NCI-H1105 (cell line): ENCODE data around the gene DIAPH3.
"Not testable (repeated sequence)": the region's sequence is repeated elsewhere in the genome, so short reads cannot be mapped to it uniquely, and the experiment has no call there.

Experiments used
- DNase-seq: peaks from one replicate; lab custom pipeline; 2025; lab: John Stamatoyannopoulos, UW

DIAPH3 gene

GRCh38 chr13:60163478-60164233, at the start of gene DIAPH3:
Gene DIAPH3 (minus strand): TSS chr13:60163928. CDS start chr13:60163766, 162 bp downstream.
- DNase-seq = peak; percentile 99

- DNase-seq = no peak
These were observed 49.6 kb upstream of the DIAPH3 start for GRCh38 chr13:60213236-60213744.

- no peak for DNase-seq
These were observed 47.8 kb upstream of the DIAPH3 start for GRCh38 chr13:60211548-60211947.

DNA sequence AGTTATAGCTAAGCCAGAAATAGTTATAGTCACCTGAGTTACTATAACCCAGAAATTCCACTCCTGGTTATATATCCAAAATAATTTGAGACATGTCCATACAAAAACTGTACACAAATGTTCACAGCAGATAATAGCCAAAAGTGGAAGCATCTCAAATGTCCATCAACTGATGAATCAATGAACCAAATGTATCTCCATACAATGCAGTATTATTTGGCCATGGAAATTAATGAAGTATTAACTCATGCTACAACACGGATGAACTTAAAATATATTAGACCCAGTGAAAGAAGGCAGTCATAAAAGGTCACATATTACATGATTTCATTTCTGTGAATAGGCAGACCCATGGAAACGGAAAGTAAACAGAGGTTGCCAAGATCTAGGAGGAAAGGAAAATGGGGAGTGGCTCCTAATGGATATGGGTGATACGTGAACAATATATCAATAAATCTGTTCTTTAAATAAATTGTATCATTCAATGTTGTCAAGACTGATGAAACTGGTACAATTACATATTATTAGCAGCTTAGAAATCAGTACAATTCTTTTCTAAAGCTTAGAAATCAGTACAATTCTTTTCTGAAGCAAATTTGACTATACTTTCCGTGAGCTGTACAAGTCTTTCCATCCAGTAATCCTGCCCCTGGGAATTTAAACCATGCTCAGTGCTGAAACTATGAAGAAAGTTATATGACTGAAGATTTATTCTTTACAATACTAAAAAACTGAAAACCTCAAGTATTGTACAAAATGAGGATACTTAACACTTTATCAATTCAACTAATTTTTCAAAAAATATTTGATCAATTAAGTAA, 47.0 kb upstream of the DIAPH3 start:
- DNase-seq = no peak

- not testable (repeated sequence) for DNase-seq
These were observed 41.8 kb upstream of the DIAPH3 start for GRCh38 chr13:60205499-60205898.

DNA sequence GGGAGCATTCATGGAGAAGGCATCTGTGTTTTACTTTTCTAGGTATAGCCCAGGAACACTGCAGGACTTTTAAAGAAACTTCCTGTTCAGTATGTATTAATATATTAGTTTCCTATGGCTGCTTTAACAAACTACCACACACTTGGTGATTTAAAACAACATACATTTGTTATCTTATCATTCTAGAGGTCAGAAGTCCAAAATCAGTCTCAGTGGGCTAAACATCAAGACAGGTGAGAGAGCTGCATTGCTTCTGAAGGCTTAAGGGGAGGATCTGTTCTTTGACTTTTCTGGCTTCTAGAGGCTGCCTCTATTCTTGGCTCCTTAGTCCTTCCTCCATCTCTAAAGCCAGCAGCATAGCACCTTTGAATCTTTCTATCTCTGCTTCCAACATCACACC, 37.6 kb upstream of the DIAPH3 start:
- DNase-seq = no peak

DNA sequence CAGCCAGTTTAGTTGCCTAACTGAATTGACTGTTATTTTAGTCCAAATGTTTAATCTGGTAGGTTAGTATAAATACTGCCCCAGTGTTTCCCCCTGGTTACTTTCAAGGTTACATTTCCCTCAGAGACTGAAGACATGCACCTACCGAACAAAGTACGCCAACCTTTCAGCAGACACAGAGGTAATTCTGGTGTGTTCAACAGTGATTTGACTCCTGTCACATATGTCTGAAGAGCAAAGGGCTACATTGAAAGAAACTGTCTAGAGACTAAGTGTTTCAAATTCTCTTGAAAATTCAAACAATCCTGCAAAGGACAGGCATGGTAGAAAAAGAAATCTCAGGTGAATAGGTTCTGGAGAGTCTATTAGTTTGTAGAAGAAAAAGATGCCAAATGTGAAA, 32.2 kb upstream of the DIAPH3 start:
- DNase-seq = not testable (repeated sequence)

- no peak for DNase-seq
These were observed 19.2 kb upstream of the DIAPH3 start for GRCh38 chr13:60182907-60183306.

DNA sequence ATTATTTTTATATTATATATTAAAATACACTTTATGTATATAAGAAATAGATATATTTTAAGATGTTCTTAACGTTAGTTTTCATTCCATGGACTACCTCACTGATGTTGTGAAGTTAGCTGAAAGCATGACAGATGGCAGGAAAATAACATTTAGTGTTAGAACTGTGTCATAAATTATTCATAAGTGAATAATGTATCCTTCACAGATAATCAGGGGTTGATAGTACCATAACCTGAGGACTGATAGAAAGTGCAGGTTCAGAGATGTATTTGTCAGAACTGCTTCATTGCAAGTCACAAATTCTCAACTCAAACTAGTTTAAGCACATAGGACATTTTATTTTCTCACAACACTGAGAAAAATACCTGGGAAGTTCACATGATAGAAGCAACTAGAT, 14.6 kb upstream of the DIAPH3 start:
- no peak for DNase-seq

GRCh38 chr13:60175571-60175970, 11.8 kb upstream of the DIAPH3 start:
- no peak for DNase-seq

DNA sequence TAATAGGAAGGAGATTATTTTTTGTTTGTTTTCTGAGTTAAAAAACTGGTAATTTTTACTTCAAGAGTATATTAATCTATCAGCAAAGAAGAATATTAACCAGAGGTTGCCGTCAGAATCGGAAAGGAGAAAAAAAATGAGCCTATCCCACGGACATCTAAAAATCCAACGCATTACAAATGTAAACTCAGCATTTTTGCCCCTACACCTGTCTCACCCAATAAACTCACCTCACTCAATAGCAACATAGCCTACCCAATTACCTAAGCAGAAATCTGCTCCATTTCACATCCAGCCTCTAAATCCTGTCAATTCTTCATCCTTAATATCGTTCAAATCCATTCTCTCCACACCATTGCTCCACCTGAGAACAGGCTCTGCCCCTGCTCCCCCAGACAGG, 10.4 kb upstream of the DIAPH3 start:
- DNase-seq = no peak

GRCh38 chr13:60172111-60172510, 8.4 kb upstream of the DIAPH3 start:
- no peak for DNase-seq

DNA sequence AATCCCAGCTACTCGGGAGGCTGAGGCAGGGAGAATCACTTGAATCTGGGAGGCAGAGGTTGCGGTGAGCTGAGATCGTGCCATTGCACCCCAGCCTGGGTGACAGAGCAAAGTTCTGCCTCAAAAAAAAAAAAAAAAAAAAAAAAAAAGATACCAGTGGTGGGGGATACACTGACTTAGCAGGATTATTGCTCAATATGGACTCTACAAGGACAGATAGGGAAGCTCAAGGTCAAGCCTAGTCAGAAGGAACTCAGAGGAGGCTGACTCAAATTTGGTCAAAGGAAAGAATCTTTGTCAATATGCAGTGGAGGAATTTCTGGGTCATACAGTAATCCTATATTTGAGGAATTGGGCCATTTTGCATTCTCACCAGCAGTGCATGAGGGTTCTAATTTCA, 6.7 kb upstream of the DIAPH3 start:
- no peak for DNase-seq

- DNase-seq = no peak
These were observed 5.7 kb upstream of the DIAPH3 start for GRCh38 chr13:60169239-60170031.

DNA sequence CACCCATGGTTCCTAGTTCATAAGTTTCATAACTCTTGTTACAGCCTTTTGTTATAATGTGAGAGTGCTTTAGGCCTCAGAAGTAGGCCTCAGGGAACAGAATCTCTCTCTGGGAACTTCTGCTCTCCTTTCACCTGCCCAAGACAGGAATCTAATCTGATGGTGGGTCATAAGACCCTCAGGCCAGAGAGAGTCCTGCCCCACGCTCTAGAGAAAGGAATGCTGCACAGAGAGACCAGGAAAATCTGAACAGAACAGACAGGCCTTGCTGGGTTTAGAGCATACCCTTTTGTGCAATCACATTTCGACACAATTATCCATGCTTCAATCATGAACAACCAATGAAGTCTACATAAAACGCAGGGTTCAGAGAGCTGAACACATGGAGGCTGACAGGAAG, 3.4 kb upstream of the DIAPH3 start:
- DNase-seq = no peak

- DNase-seq = no peak
These were observed 1.8 kb upstream of the DIAPH3 start for GRCh38 chr13:60165391-60166099.

DNA sequence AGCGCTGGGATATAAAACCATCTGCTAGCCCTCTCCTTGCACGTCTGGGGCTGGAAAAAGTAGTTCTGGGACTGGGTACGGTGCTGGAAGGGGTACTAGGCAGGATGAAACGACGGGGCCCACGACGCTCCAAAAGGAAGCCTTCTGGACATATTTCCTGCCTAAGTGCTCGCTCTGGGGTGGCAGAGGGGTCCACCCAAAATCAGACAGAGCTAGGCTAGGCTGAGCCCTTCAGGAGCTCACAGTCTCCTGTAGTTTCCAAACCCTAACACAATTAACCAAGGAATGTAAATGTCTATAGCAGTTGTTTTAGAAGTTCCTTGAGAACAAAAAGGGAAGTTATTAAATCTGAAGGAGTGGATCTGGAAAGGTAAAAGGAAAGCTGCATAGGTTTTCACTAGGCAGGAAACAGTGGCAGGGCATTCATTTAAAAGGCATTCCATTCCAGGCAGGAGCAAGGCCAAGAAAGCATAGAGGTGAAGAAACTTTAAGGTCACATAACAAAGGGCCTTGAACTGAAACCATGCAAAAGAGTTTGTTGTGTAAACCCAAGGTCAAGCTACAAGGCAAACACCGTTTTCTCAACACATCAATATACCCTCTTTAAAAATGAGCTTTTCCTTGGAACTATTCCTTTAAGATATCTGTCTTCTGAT, 634 bp upstream of the DIAPH3 start:
- no peak for DNase-seq

GRCh38 chr13:60162096-60162495, 1.6 kb downstream of the DIAPH3 start:
- DNase-seq = no peak

DNA sequence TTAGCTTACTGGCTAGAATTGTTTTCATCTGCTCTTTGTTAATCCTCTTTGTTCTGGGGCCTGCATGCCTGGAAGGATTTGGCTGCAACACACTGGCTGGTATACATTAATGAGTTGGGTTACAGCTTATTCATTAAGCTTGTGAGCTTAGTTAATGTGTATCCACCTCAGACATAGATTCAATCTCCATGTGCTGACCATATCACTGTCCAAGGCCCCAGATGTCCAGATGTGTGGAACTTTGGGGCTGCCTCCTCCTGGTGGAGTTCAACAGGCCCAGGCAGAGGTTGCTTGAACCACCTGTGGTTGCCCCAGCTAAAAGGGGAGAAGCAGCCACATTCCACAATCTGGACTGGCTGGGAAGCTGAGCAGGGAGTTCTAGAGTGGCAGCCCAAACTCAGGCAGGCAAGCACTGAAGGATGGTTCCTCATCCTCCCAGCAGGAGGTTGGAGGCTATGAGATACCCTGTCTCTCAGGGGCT, 5.4 kb downstream of the DIAPH3 start:
- DNase-seq = no peak

- no peak for DNase-seq
These were observed 7.8 kb downstream of the DIAPH3 start for GRCh38 chr13:60155978-60156377.

GRCh38 chr13:60152904-60153303, 10.8 kb downstream of the DIAPH3 start:
- DNase-seq = no peak
